ENCODE data around the gene MPL.
"Not testable (repeated sequence)": the region's sequence is repeated elsewhere in the genome, so short reads cannot be mapped to it uniquely, and the experiment has no call there.

The MPL gene

DNA sequence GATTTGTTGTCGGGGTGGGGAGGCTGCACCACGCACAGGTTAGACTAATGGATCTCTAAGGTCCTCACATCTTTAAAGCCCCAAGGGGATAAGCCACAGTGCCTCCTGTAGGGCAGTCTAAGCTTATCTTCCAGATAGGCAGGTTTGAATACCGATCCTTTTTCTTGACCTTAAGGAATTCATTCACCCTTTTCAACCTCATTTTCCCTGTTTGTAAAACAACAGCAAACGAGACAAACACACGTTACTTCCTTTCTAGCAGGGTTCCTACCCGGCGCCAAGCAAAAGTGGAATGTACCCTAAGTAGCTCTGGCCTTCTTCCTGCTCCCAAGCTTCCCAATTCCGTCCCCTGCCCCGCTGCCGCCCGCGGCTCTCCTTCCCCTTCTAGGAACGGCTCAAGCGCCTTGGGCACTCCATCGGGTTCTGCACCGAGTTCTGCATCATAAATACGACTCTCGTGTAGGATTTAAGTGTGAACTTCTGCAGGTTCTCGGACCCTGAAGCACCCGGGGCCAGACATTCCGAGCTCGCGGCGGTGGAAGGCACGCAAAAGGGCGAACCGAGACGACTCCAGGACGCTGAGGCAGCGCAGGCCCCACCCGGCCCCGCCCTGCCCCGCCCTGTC lies 20.6 kb downstream of the MPL start:
- peak in 1 of 2 experiments; percentile 43 for DNase-seq

DNA sequence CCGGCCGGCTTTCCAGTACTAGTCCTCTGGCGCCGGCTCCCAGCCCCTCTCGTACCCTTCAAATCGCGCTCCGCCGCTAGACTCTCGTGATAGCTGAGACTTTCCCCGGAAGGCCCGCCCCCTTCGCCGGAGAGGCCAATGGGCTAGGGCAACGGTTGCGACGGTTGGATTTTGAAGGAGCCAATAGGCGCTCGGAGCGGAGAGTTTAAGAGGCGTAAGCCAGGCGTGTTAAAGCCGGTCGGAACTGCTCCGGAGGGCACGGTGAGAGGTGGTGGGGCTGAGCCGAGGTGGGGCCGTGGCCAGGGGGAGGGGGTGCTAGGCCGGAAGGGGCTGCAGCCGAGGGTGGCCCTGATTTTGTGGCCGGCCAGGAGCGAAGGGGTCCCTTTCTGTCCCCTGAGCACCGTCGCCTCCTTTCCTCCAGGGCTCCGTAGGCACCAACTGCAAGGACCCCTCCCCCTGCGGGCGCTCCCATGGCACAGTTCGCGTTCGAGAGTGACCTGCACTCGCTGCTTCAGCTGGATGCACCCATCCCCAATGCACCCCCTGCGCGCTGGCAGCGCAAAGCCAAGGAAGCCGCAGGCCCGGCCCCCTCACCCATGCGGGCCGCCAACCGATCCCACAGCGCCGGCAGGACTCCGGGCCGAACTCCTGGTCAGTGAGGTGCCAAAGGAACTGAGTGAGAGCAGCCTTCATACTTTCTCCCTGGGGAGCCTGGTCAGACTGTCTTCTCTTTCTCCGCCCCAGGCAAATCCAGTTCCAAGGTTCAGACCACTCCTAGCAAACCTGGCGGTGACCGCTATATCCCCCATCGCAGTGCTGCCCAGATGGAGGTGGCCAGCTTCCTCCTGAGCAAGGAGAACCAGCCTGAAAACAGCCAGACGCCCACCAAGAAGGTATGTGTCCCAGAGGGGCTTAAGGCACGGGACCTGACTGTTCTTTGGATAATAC lies 21.4 kb downstream of the MPL start, which contains the start of gene CDC20:
Gene CDC20 (plus strand): TSS at position 236 of the 948 bp plus-strand sequence. CDS start 235 bp downstream, at position 471.
- peak; percentile 100 for DNase-seq

DNA sequence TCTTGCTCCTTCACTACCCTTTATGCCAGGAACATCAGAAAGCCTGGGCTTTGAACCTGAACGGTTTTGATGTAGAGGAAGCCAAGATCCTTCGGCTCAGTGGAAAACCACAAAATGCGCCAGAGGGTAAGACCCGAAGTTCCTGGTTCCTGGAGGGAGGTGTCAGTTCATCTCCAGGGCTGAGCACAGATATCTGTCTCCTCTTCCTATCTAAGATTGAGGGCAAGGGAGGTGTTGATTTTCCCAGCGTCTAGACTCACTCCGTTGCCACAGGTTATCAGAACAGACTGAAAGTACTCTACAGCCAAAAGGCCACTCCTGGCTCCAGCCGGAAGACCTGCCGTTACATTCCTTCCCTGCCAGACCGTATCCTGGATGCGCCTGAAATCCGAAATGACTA lies 22.1 kb downstream of the MPL start:
- DNase-seq: no peak

DNA sequence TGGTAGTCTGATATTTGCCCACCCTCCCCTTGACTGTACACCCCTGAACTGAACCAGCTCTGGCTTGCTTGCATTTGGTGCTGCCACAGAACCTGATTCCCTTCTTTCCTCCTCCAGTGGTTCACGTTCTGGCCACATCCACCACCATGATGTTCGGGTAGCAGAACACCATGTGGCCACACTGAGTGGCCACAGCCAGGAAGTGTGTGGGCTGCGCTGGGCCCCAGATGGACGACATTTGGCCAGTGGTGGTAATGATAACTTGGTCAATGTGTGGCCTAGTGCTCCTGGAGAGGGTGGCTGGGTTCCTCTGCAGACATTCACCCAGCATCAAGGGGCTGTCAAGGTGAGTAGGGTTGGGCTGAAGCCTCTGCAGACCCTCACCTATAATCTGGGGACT lies 23.0 kb downstream of the MPL start:
- DNase-seq: no peak

DNA sequence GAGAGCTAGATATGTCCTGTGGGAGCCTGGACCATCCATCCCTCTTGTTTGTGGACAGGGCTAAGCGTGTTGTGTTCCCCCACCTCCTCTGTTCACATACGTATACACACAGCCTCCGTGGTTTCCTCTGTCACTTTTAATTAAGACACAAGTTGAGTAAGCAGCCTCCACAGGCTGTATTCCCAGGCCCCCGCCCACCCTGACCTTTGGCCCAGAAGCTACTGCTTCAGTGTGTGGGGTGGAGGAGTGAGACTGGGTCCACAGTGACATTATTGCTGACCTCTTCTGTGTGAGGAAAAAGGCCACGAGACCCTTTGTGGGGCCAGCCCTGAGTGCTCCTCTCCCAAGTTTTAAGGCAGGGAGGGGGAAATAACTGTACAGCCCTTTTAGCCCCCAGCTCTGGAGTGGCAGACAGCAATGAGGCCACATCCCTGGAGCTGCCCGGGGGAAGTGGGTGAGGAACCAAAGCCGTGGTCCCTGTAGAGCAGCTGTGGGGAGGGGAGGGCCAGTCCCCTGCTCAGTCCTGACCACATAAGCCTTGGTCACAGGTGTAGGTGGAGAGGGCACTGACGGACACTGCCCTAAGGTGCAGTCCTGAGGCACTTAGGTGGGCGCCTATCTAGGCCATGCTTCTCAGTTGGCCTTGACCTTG lies 25.8 kb downstream of the MPL start:
- no peak for DNase-seq

DNA sequence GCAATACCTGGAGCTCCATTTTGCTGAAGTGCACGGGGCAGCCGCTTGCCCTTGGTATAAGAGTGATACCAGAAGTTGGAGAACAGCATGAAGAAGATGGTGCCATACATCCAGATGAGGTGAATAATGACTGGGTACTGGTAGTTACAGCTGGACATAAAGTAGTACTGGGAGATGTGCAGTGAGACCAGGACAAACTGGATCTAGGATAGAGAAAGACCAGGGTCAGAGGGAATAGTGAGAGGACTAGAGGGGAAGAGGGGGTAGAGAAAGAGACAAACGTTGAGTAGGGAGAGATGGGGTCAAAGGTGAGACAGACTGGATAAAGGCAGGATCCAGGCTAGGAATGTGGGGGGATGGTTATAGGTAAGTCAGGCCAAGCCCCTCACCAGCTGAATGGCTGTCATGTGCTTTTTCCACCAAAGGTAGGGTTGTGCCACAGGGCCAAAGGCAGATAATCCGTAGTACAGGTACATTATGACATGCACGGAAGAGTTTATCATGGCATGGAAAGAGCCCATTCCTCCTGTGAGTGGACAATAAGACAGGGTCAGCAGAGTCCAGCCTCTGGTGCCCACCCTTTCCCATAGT lies 26.4 kb downstream of the MPL start:
- no peak for DNase-seq

DNA sequence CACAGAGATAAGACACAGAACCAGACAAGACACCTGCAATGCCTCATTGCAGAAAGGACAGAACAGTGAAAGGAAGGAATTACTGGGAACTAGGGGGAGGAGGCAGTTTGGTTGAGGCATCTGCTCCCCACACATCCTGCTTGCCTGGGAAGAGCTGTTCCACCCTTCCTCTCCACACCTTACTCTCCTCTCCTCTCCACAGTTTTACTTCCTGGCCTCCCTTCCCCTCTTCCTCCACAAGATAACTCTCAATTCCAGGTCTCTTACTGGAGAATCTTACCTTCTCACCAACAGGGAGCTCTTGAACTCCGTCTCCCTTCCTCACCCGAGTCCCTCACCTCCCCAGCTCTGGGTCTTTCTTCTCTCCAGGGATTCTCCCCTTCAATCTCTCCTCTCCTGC lies 28.1 kb downstream of the MPL start:
- no peak for DNase-seq

DNA sequence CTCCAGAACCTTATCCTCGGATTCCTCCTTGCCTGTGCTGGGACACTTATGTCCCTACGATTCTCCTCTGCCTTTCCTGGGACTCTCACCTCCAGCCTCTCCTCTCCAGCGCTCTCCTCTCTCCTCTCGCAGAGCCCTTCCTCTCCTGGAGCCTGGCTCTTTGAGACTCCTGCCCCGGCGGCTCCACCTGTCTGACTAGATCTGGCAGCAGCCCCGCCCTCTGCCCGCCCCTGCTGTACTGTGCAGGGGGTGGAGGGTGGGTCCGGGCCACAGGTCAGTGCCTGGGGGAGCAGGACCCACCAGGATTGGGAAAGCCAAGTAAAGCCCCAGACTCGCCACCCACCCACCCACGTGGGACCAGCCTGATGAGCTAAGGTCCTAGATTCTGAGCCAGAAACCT lies 28.6 kb downstream of the MPL start:
- peak in 1 of 2 experiments; percentile 27 for DNase-seq

DNA sequence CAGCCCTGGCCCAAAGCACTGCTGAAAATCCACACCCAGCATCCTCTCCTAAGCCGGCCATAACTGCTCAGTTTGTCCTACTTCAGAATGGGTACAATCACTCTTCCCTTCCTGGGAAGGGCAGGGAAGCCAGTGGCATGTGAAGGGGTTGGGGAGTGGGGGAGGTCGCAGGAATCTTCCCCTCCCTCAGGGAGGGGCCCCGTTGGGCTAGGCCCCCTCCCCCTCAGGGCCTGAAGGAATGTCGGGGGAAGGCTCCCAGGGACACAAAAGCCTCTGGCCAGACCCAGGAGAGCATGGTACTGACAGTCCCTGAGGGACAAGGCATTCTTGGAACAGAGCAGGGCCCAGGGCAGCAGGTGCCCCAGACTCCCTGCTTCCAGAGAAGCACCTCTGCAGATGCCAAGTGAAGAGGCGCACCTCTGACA lies 29.0 kb downstream of the MPL start:
- no peak for DNase-seq

DNA sequence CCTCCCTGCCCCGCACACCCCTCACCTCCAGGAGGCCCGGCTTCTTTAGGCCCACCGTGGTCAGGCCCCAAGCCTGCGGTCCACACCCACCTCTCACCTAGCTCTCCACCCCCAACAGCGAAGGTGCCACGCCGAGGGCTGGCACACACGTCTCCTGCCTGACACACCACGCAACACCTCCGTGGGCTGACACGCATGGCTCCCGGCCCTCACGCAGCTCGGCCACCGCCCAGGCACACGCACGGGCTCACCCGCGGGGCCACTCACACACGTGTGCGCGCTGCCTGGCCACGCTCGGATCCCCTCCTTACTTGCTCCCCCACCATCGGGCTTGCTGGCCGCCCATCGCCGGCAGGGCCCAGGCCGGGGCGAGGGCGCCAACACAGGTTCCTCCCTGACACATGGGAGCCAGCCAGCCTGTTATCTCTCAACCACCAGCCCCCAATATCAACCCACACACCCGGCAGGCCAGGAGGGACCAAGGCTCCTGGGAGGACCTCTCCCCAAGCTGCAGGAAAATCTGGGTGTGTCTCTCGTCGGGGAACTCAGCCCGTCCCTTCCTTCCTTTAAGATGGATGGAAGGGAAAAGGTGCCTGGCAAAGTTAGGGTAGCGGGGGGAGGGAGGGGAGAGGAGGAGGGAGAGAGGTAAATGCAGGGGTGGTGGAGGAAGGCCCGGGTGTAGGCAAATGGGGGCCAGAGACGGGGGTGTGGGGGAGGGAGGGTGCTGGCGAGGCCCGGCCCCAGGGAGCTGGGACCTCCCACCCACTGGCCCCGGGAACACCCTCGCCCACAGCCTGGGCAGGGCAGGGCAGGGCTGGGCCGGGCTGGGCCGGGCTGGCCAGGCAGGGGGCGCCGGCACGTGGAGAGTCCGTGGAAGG lies 29.6 kb downstream of the MPL start:
- DNase-seq: no peak

DNA sequence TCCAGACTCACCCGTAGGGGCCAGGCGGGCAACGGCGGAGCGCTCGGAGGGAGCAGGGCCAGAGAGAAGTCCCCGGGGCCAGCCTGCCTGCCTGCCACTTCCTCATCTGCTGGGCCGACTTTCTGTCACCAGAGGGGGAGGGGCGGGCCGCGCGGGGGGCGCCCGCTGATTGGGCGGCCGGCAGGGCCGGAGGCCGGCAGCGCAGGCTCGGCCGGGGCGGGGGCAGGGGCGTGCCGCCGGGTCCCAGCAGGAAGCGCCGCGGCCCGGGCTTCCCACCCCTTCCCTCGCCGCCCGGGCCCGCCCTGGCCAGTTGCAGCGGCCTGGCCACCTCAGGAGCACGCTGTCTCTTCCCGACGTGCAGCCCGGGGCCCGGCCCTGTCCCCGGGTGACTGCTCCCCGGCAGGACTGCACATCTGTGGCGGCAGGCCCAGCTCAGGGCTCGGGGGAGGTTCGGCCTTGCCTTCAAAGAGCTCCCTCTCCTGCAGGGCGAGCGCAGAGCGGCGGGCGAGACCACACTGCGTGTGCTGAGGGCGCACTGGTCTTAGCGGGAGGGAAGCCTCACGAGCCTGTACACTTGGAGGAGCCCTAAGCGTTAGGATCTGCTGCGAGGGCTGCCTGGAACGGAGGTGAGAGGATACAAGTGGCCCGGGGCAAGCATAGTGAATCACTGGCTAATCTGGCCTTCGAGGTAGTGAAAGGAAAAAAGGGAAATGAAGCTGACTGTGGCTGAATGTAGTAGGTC lies 30.5 kb downstream of the MPL start, which contains the start of gene ELOVL1:
Gene ELOVL1 (minus strand): TSS at position 108 of the 742 bp plus-strand sequence. CDS start 2,402 bp downstream, outside the sequence.
- DNase-seq: peak; percentile 93

DNA sequence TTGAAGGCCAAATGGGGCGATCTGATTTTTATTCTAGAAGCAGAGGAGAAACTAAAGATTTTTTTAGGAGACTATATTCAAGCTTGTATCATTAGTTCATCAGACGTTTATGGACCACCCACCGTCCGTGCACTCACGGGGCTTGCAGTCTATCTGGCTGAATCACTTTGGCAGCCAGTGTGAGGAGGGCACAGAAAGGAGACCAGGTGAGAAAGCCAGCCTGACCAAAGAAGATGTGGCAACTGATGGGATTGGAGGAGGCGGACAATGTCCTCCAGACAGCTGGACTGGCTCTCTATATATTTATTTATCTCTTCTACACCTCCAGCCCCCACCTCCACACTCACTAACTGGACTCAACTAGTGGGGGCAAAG lies 31.0 kb downstream of the MPL start:
- DNase-seq: no peak

DNA sequence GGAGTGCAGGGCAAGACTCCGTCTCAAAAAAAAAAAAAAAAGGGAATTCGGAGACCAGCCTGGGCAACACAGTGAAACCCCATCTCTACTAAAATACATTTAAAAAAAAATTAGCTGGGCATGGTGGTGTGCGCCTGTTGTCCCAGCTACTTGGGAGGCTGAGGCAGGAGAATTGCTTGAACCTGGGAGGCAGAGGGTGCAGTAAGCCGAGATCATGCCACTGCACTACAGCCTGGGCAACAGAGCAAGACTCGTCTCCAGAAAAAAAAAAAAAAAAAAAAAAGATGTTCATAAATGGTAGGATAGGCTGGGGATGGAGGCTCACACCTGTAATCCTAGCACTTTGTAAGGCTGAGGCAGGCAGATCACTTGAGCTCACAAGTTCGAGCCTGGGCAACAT lies 32.2 kb downstream of the MPL start:
- DNase-seq: not testable (repeated sequence)

DNA sequence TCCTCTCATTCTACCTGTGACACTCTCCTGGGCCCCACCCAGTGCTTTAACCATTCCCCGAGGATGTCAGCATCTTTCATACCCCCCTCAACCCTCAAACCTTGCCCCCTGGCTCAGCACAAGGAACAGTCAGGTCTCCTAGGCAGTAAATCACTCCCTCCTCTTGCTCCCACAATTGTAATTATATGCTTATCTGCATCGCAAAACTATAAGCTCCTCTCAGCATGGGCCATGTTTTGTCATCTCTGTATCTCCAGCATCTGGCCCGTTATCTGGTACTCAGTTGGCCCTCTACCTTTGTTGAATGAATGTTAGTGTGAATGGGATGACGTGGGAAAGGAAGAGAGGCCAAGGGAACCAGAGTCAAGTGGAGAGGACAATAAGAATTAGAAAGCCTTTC lies 32.9 kb downstream of the MPL start:
- DNase-seq: no peak

DNA sequence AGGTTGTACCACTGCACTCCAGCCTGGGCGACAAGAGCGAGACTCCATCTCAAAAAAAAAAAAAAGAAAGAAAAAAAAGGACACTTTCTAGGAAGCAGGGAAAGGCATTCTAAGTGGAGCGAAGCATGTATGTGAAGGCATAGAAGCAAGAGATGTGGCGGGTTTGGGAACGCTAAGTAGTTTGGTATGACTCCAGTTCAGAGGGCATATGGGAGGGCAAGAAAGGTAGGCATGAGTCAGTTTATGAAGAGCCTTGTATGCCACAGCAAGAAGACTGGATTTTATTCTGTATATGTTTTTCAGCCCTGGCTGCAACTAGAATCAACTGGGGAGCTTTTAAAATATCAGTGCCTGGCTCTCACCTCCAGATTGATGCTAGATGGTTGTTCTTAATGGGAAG lies 34.6 kb downstream of the MPL start:
- no peak for DNase-seq

DNA sequence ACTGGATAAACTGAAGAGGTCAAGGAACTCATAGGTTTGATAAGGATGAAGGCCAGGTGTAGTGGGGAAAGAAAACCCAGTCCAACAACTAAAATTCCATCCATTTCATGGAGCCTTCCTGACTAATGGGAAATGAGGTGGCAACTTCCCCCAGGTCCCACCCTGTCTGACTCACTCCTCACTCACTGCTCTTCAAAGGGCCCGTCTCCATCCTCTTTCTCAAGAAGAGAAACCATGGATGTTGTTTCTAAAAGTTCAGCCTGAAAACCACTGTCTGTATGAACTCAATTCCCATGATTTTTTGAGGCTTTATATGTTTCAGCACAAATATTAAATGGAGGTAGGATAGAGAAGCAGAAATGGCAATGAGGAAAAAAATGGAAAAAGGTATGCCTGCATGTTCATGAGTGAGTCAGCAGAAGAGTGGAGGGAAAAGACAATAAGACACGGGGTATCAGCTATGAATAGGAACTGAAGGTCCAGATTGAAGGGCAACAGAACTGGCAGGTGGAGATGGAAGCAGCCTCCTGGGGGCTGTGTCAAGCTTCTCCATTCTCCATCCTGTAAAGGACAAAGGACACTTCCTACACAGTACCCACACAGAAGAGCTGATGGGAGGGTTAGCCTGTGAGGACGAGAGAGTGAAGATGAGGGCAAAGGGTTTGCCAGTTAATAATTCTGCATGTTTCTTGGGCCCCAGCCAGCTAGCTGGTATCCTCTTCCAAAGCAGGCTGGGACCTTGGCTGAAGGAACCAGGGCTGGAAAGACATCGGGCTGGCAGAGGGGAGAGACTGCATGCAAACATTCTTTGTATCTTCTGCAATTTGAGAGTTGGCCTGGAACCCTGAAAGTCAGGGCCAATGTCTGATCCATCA lies 35.7 kb downstream of the MPL start:
- DNase-seq: no peak

DNA sequence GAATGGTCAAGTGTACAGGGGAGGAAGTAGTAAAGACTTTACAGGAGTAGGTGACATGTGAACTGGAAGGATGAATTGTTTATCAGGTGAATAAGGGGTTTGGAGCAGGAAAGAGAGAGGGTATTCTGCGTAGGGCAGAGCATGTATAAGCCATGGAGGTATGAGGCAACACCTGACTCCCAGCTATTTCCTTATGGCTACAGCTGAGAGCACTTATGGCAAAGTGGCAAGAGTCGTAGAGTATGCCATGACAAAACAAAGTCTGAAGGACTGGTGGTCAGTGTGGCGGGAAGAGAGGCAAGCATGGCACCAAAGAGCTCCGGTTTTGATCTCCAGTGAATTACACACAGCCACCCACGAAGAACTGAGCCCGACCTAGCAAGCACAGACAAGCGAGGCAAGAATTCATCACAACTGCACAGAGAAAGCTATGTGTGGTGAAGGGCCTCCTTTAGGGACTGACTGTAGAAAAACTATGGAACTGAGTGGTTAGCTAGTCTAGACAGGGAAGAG lies 39.2 kb downstream of the MPL start:
- DNase-seq: no peak

DNA sequence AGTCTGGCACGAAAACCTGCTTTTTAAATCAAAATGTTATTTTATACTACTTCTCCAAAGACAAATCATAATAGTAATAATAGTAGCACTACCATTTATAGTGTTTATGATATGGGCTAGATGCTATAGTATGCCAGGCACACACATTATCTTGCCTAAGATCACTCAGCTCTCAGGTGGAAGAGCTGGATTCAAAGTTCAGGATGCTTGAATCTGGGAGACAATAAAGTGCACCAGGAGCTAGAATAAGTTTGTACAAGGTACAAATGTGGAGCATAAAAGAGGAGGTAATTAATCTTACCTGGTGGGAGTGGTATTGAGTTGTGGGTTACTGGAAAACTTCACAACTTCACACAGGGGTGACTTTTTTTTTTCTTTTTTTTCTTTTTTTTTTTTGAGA lies 40.2 kb downstream of the MPL start:
- no peak for DNase-seq

DNA sequence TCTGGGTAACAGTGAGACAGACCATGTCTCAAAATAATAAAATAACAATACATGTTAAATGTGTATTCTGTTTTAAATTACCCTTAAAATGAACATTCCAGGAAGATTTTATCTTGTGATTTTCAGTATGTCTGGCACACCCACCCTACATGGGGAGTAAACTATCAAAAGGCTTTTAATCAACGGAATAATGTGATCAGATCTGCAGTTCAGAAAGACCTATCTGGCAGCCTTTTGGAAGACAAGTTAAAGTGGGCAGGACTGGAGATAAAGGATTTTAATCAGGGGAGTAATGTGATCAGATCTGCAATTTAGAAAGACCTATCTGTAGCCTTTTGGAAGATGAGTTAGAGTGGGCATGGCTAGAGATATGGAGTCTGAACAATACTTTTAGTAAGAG lies 41.9 kb downstream of the MPL start:
- DNase-seq: no peak

DNA sequence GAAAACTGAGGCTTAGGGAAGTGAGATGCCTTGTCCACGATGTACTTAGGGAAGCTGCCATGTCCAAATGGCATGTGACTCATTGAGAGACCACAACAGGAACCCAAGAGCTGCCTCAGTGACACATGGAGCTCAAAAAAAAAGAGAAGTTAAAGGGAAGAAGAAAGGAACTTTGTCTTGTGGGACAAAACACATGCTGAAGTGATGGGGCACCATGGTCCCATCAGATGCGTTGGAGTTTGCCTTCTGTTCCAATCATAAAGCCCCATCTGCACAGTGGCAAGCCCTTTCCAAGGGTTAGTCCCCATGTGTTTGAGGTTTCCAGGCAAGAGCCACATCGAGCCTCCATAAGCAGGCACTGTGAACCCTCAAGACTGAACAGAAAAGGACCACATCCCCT lies 44.0 kb downstream of the MPL start:
- DNase-seq: no peak

All from NCI-H2081 (cell line).